Endothelial cell of umbilical vein (primary cell): Measurements from ENCODE around the gene USP7. TPM values are rescaled to one million over a fixed set of nuclear protein-coding genes. Genes with fewer than 3 reads are reported as not detected.

Experiments
- BruUV-seq: library from RNA; stranded (reverse); fragments of 400-500 nt; replicated peaks from 2 replicates; lab custom pipeline; 2021; lab: Mats Ljungman, UMichigan
- CTCF ChIA-PET: fragments of 300-600, 350-600 bp; sonication (Branson Sonifier 250); formaldehyde crosslinking; loops from one replicate; lab custom pipeline; 2021; ENCODE audit warnings: antibody characterized with exemption, inconsistent platforms; lab: Charles Lee
- POLR2A ChIA-PET: fragments of 300-600, 350-600 bp; sonication (Branson Sonifier 250); formaldehyde crosslinking; loops from one replicate; lab custom pipeline; 2021; ENCODE audit warnings: antibody characterized with exemption, inconsistent platforms; lab: Charles Lee
- DNase-seq: peaks from one replicate; pipeline ENCODE4 v3.0.0-alpha.2; 2011; ENCODE audit warnings: low read depth, low spot score
- FAIRE-seq: peaks from 2 replicates; lab custom pipeline; 2011; peaks lifted over from hg19 to GRCh38; lab: Jason Lieb, UNC
- H2AFZ ChIP-seq: 2 replicates; pipeline ENCODE4 v1.6.0; 2012; ENCODE audit warnings: low read depth, low read length, control low read depth, inconsistent platforms
- H3K27ac ChIP-seq: 2 replicates; pipeline ENCODE4 v1.5.1; 2011; ENCODE audit warnings: low read depth, mild to moderate bottlenecking, control low read depth, low read length, moderate library complexity; ENCODE audit not compliant: insufficient read depth
- H3K27me3 ChIP-seq, 2 experiments: 2 replicates each; pipeline versions ENCODE4 v1.6.0 to v1.6.1; 2011; ENCODE audit warnings: low read length in 2 of 2, mixed read lengths in 1 of 2; ENCODE audit not compliant: control insufficient read depth in 2 of 2, insufficient read depth in 2 of 2
- H3K36me3 ChIP-seq, 2 experiments: 2 replicates in 1 of 2; 3 replicates in 1 of 2; pipeline ENCODE4 v1.5.1; 2011; ENCODE audit warnings: low read length in 2 of 2, mild to moderate bottlenecking in 1 of 2, moderate library complexity in 1 of 2; ENCODE audit not compliant: control insufficient read depth in 2 of 2, insufficient read depth in 2 of 2; ENCODE audit errors: extremely low read depth in 1 of 2
- H3K4me1 ChIP-seq: 3 replicates; pipeline ENCODE4 v1.5.1; 2011; ENCODE audit warnings: mild to moderate bottlenecking, low read length; ENCODE audit not compliant: control insufficient read depth, insufficient read depth; ENCODE audit errors: extremely low read depth
- H3K4me2 ChIP-seq: 2 replicates; pipeline ENCODE4 v1.6.1; 2011; ENCODE audit warnings: low read length, control low read depth, mixed read lengths; ENCODE audit not compliant: insufficient read depth
- H3K4me3 ChIP-seq, 3 experiments: fragments of 200-600 bp in 1 of 3; sonication (generic), shearing (Covaris generic) in 1 of 3; replicated peaks in 1 of 3; 2 replicates each; pipeline ENCODE4 v1.5.1; 2011 to 2016; ENCODE audit warnings: control low read depth in 3 of 3, low read length in 3 of 3, mild to moderate bottlenecking in 2 of 3, inconsistent platforms in 1 of 3, low read depth in 1 of 3, moderate library complexity in 1 of 3; ENCODE audit not compliant: insufficient read depth in 1 of 3
- H3K79me2 ChIP-seq: 2 replicates; pipeline ENCODE4 v1.6.0; 2012; ENCODE audit warnings: low read length, inconsistent platforms; ENCODE audit not compliant: control insufficient read depth, insufficient read depth
- H3K9ac ChIP-seq: replicated peaks from 2 replicates; pipeline ENCODE3; 2011; ENCODE audit warnings: low read length, control low read depth; ENCODE audit not compliant: insufficient read depth; ENCODE audit errors: extremely low read depth
- H3K9me1 ChIP-seq: replicated peaks from 3 replicates; pipeline ENCODE4 v1.6.0; 2011; ENCODE audit warnings: mild to moderate bottlenecking, low read length; ENCODE audit not compliant: control insufficient read depth, insufficient read depth; ENCODE audit errors: extremely low read depth
- H3K9me3 ChIP-seq: replicated peaks from 2 replicates; pipeline ENCODE4 v1.5.1; 2012; ENCODE audit warnings: low read length, inconsistent platforms; ENCODE audit not compliant: control insufficient read depth, insufficient read depth
- H4K20me1 ChIP-seq: replicated peaks from 2 replicates; pipeline ENCODE3; 2011; ENCODE audit warnings: mild to moderate bottlenecking, low read length; ENCODE audit not compliant: control insufficient read depth, insufficient read depth; ENCODE audit errors: extremely low read depth
- CTCF ChIP-seq, 2 donors: IDR thresholded peaks; 1 replicate in 1 of 2; 2 replicates in 1 of 2; pipeline ENCODE4 v1.5.1; 2011; ENCODE audit warnings: low read length in 2 of 2, mild to moderate bottlenecking in 2 of 2, moderate library complexity in 2 of 2, control low read depth in 1 of 2, inconsistent platforms in 1 of 2, low read depth in 1 of 2; ENCODE audit not compliant: insufficient read depth in 1 of 2; ENCODE audit errors: extremely low read depth in 1 of 2
- EZH2 ChIP-seq: IDR thresholded peaks from 2 replicates; pipeline ENCODE4 v1.6.1; 2012; ENCODE audit warnings: borderline replicate concordance, low read depth, mild to moderate bottlenecking, moderate library complexity, low read length, inconsistent platforms; ENCODE audit not compliant: severe bottlenecking
- FOS ChIP-seq: IDR thresholded peaks from 2 replicates; pipeline ENCODE4 v1.6.1; 2011; ENCODE audit warnings: mild to moderate bottlenecking, low read length, moderate library complexity, borderline replicate concordance; ENCODE audit not compliant: insufficient read depth
- GATA2 ChIP-seq: IDR thresholded peaks from 2 replicates; pipeline ENCODE4 v1.7.0; 2011; ENCODE audit warnings: low read depth, mild to moderate bottlenecking, moderate library complexity, mixed read lengths, low read length; ENCODE audit not compliant: insufficient read length, insufficient read depth
- JUN ChIP-seq: IDR thresholded peaks from 2 replicates; pipeline ENCODE4 v1.6.1; 2011; ENCODE audit warnings: borderline replicate concordance, low read depth; ENCODE audit not compliant: insufficient read length, insufficient read depth
- MAX ChIP-seq: IDR thresholded peaks from 2 replicates; pipeline ENCODE4 v1.6.1; 2011; ENCODE audit not compliant: insufficient read depth, insufficient read length
- MYC ChIP-seq: IDR thresholded peaks from one replicate; pipeline ENCODE4 v1.6.1; 2011; ENCODE audit warnings: mild to moderate bottlenecking, low read depth, low read length
- POLR2A ChIP-seq: IDR thresholded peaks from 2 replicates; pipeline ENCODE4 v1.6.1; 2012; ENCODE audit warnings: low read depth, mild to moderate bottlenecking, control low read depth, low read length
- POLR2AphosphoS5 ChIP-seq: IDR thresholded peaks from 2 replicates; pipeline ENCODE4 v1.6.1; 2012; ENCODE audit warnings: low read depth, mild to moderate bottlenecking, control low read depth, low read length, moderate library complexity; ENCODE audit not compliant: insufficient read depth
- dilution Hi-C: fragments of 300-500 bp; cut with MboI; formaldehyde crosslinking; loops from one replicate; pipeline ENCODE4 v1.15.0; 2019; ENCODE audit warnings: low sequenced_read_pairs; ENCODE audit not compliant: extremely low pct_ligation_motif_present
- intact Hi-C: fragments of 100-400 bp; cut with micrococcal nuclease; formaldehyde crosslinking; loops from one replicate; pipeline ENCODE4 v1.10.0; 2022
- polyA plus RNA-seq, 4 experiments: library from polyadenylated mRNA; depleted of rRNA in 3 of 4; stranded (reverse) in 3 of 4; unstranded in 1 of 4; fragments of >200 nt; gene quantifications; 2 replicates each; pipeline versions ENCODE4 v1.2.1 to v1.2.3, GENCODE V29; 2011 to 2012; ENCODE audit warnings: missing spikeins in 1 of 4
- total RNA-seq: library from RNA; stranded (reverse); gene quantifications from 2 replicates; pipeline ENCODE4 v1.2.3, GENCODE V29; 2021

USP7 gene
- total and polyA plus RNA-seq, 2 donors (not counting 3 experiments of a cell fraction or from before 2014, with no cell fraction given), result 17.7 to 130 TPM

- H4K20me1 ChIP-seq, result no peaks in the 10 kb centered on the region
- no peak overlapping the region for H3K27ac ChIP-seq
- FAIRE-seq (no peak), DNase-seq (peak; percentile 34)
- no peaks in the 10 kb centered on the region for H3K9me1 ChIP-seq
- H3K36me3 ChIP-seq, result peaks cover 0 to 9% of the 10 kb centered on the region in 2 experiments
- no TSS peak for BruUV-seq
- no peak overlapping the region for H3K4me2 ChIP-seq
- peaks cover 12% of the 10 kb centered on the region for H3K4me1 ChIP-seq
- H3K79me2 ChIP-seq, result peaks cover 34% of the 10 kb centered on the region
- H3K27me3 ChIP-seq, result no peaks in the 10 kb centered on the region
- TF ChIP-seq POLR2AphosphoS5 (no peak), CTCF (IDR thresholded peaks at IDR 0.05; ENCODE audit: extremely low read depth in 1 of 2, insufficient read depth in 1 of 2, low read depth in 1 of 2, low read length in 2 of 2) (no peak), JUN (no peak), POLR2A (no peak), FOS (no peak), MYC (no peak), MAX (no peak), GATA2 (no peak), EZH2 (no peak)
- H2AFZ ChIP-seq, result no peak overlapping the region
- no peaks in the 10 kb centered on the region for H3K9me3 ChIP-seq
- ChIA-PET POLR2A (interaction anchor here (0.7 kb wide), 1 partner anchor 11 kb away, joined by 7 read pairs; no protein-coding TSS in a partner anchor), CTCF (interaction anchor here (0.7 kb wide), 1 partner anchor 20 kb away, joined by 3 read pairs; no protein-coding TSS in a partner anchor)
- H3K9ac ChIP-seq, result no peak overlapping the region
- intact Hi-C loops (no loop called here), dilution Hi-C loops (no loop called here)
- no peak overlapping the region for H3K4me3 ChIP-seq
These were observed 103.5 kb downstream of the USP7 start for GRCh38 chr16:8859913-8860881.
